Dermis lymphatic vessel endothelial cell (primary cell): ENCODE measurements around the gene RASD2. TPM values are rescaled to one million over a fixed set of nuclear protein-coding genes. Genes with fewer than 3 reads are reported as not detected.

Source experiments
- total RNA-seq: library from RNA; depleted of rRNA; stranded (reverse); fragments of >200 nt; gene quantifications from 2 replicates; pipeline ENCODE4 v1.2.1, GENCODE V29; 2014

Gene RASD2
- not detected in 2 replicates for total RNA-seq

GRCh38 chr22:35540595-35541253 is at the start of gene RASD2:
TSS of gene RASD2 (plus strand) at chr22:35540831. CDS start at chr22:35546810, 5,979 bp downstream.

Other genes with a start within 250 kb of the RASD2 start
- gene TOM1, start 240.9 kb upstream of the RASD2 start, total RNA-seq, result 27.9 and 28.2 TPM in 2 replicates
- gene HMOX1, start 159.7 kb upstream of the RASD2 start, total RNA-seq, result 14.0 and 40.1 TPM in 2 replicates
- gene MCM5, start 140.7 kb upstream of the RASD2 start, total RNA-seq, result 19.3 and 20.9 TPM in 2 replicates
- gene MB, start 76.5 kb downstream of the RASD2 start, total RNA-seq, result not detected in 2 replicates
- 13.7 and 14.7 TPM in 2 replicates for gene APOL6, start 107.6 kb downstream of the RASD2 start, total RNA-seq
- gene APOL5, start 177.0 kb downstream of the RASD2 start, total RNA-seq, result not detected in 2 replicates